SU-DHL-6 (cell line): ENCODE results near the gene TXNL4B.
"Not testable (repeated sequence)": the region's sequence is repeated elsewhere in the genome, so short reads cannot be mapped to it uniquely, and the experiment has no call there.

Experiments used
- H2AFZ ChIP-seq: fragments of 200-600 bp; sonication (generic); 2 replicates; pipeline ENCODE4 v1.6.1; 2014; ENCODE audit warnings: low read depth, mild to moderate bottlenecking, moderate library complexity, mixed read lengths, antibody characterized with exemption, low read length; ENCODE audit not compliant: severe bottlenecking
- H3F3A ChIP-seq: fragments of 200-600 bp; shearing (Covaris generic); 2 replicates; pipeline ENCODE4 v1.6.0; 2016; ENCODE audit warnings: antibody characterized with exemption, mild to moderate bottlenecking; ENCODE audit not compliant: insufficient read depth
- H3K27ac ChIP-seq: fragments of 200-600 bp; sonication (generic); 2 replicates; pipeline ENCODE4 v1.5.1; 2016; ENCODE audit warnings: low read depth, mild to moderate bottlenecking, low read length, moderate library complexity, mixed read lengths
- H3K27me3 ChIP-seq: fragments of 200-600 bp; sonication (generic), shearing (Covaris generic); 2 replicates; pipeline ENCODE4 v1.6.0; 2014; ENCODE audit warnings: mild to moderate bottlenecking, low read length
- H3K36me3 ChIP-seq: fragments of 200-600 bp; sonication (generic); 2 replicates; pipeline ENCODE4 v1.6.1; 2014; ENCODE audit warnings: mild to moderate bottlenecking, low read length, mixed read lengths
- H3K4me2 ChIP-seq: fragments of 300-600, 200-600 bp; shearing (Covaris generic), sonication (generic); 2 replicates; pipeline ENCODE4 v1.6.0; 2014; ENCODE audit warnings: low read length, low read depth, mild to moderate bottlenecking; ENCODE audit not compliant: poor library complexity, severe bottlenecking
- H3K4me3 ChIP-seq: fragments of 200-600 bp; sonication (generic); 2 replicates; pipeline ENCODE4 v1.5.1; 2014; ENCODE audit warnings: antibody characterized with exemption, low read length, mild to moderate bottlenecking, mixed read lengths; ENCODE audit not compliant: insufficient read depth, poor library complexity, severe bottlenecking
- H3K79me2 ChIP-seq: fragments of 200-600 bp; sonication (generic); 2 replicates; pipeline ENCODE4 v1.6.1; 2014; ENCODE audit warnings: mild to moderate bottlenecking, low read length, moderate library complexity; ENCODE audit not compliant: insufficient read depth
- H3K9ac ChIP-seq: fragments of 200-600 bp; sonication (generic); 2 replicates; pipeline ENCODE4 v1.7.0; 2014; ENCODE audit warnings: mild to moderate bottlenecking, low read length
- H3K9me2 ChIP-seq: fragments of 200-600 bp; sonication (generic); replicated peaks from 2 replicates; pipeline ENCODE4 v1.6.1; 2014; ENCODE audit warnings: low read length; ENCODE audit not compliant: insufficient read depth
- H3K9me3 ChIP-seq: fragments of 200-600 bp; sonication (generic); 2 replicates; pipeline ENCODE4 v1.6.1; 2014; ENCODE audit warnings: low read length, mixed read lengths; ENCODE audit not compliant: insufficient read depth
- H4K20me1 ChIP-seq: fragments of 200-600 bp; sonication (generic); 2 replicates; pipeline ENCODE4 v1.6.1; 2014; ENCODE audit warnings: low read depth, mild to moderate bottlenecking, antibody characterized with exemption, low read length, moderate library complexity, mixed read lengths
- EZH2phosphoT487 ChIP-seq: fragments of 200-600 bp; sonication (generic), shearing (Covaris generic); conservative IDR thresholded peaks from 2 replicates; pipeline ENCODE4 v1.6.1; 2018; ENCODE audit warnings: mild to moderate bottlenecking, antibody characterized with exemption, low read length, moderate library complexity, mixed read lengths
- TF ChIP-seq, protein P1 (sequence below): fragments of 200-600 bp; sonication (generic); IDR thresholded peaks from one replicate; pipeline ENCODE4 v1.5.1; 2017; ENCODE audit warnings: antibody characterized with exemption, mild to moderate bottlenecking, low read length, moderate library complexity; ENCODE audit not compliant: insufficient read depth, poor library complexity, severe bottlenecking

TXNL4B gene

DNA sequence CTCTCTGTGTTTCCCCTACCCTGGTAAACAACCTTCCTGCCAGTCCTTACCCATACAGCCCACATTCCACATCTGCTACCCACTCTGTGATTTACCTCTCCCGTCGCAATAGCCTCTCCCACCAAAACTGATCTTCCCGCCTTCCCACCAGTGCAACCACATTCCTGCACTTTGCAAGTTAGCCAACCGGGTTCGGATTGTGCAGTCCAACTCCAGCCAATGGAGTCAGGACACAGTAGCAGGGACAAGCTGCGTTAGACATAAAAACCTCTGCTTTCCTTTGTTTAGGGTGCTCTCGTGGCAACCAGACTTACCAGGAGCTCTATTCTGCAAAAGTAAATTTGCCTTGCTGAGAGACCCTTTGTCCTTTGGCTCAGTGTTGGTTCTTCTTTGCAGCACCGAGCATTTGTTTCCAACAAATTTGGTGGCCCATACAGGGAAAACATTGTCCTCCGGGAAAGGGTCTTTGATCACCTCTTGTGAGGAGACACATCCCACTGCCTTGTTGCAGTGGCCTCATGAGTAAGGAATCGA is 29.0 kb downstream of the TXNL4B start:
- Histone ChIP-seq H4K20me1 (no peaks in the 10 kb centered on the region), H3K9me3 (no peaks in the 10 kb centered on the region), H3K4me3 (no peak overlapping the region), H3F3A (no peaks in the 10 kb centered on the region), H2AFZ (no peak overlapping the region), H3K4me2 (no peak overlapping the region), H3K27ac (no peak overlapping the region), H3K79me2 (no peaks in the 10 kb centered on the region), H3K27me3 (no peaks in the 10 kb centered on the region), H3K36me3 (no peaks in the 10 kb centered on the region), H3K9ac (no peak overlapping the region), H3K9me2 (no peaks in the 10 kb centered on the region)
- TF ChIP-seq, protein P1, sequence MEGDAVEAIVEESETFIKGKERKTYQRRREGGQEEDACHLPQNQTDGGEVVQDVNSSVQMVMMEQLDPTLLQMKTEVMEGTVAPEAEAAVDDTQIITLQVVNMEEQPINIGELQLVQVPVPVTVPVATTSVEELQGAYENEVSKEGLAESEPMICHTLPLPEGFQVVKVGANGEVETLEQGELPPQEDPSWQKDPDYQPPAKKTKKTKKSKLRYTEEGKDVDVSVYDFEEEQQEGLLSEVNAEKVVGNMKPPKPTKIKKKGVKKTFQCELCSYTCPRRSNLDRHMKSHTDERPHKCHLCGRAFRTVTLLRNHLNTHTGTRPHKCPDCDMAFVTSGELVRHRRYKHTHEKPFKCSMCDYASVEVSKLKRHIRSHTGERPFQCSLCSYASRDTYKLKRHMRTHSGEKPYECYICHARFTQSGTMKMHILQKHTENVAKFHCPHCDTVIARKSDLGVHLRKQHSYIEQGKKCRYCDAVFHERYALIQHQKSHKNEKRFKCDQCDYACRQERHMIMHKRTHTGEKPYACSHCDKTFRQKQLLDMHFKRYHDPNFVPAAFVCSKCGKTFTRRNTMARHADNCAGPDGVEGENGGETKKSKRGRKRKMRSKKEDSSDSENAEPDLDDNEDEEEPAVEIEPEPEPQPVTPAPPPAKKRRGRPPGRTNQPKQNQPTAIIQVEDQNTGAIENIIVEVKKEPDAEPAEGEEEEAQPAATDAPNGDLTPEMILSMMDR: no peak
- no peak for TF ChIP-seq EZH2phosphoT487

DNA sequence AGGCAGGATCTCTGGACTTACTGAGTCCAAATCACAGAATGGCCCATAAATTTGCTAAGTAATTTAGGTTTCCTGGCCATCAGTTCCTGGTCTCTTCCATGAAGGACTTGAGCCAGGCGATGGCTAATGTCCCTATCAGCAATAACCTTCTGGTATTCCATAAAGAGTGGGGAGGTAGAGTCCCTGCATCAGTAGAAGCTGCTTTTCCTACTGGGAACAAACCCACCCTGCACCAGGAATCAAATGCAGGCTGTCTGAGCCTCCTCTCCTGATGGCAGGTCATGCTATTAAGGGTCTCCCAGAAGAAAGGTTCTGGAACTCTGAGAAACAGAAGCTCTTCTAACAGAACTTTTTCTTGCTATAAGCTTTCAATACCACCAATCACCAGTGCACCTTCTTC is 31.9 kb downstream of the TXNL4B start:
- Histone ChIP-seq H4K20me1 (no peaks in the 10 kb centered on the region), H3K36me3 (no peaks in the 10 kb centered on the region), H3K9me2 (no peaks in the 10 kb centered on the region), H3K9ac (no peak overlapping the region), H3K27ac (no peak overlapping the region), H3K4me2 (no peak overlapping the region), H3K9me3 (no peaks in the 10 kb centered on the region), H3F3A (no peaks in the 10 kb centered on the region), H3K4me3 (no peak overlapping the region), H3K27me3 (no peaks in the 10 kb centered on the region), H3K79me2 (no peaks in the 10 kb centered on the region), H2AFZ (no peak overlapping the region)
- TF ChIP-seq, protein P1: no peak
- no peak for TF ChIP-seq EZH2phosphoT487

DNA sequence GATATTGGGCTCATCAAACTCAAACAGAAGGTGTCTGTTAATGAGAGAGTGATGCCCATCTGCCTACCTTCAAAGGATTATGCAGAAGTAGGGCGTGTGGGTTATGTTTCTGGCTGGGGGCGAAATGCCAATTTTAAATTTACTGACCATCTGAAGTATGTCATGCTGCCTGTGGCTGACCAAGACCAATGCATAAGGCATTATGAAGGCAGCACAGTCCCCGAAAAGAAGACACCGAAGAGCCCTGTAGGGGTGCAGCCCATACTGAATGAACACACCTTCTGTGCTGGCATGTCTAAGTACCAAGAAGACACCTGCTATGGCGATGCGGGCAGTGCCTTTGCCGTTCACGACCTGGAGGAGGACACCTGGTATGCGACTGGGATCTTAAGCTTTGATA is 33.0 kb downstream of the TXNL4B start:
- no peaks in the 10 kb centered on the region for H3K79me2 ChIP-seq
- H4K20me1 ChIP-seq: no peaks in the 10 kb centered on the region
- H2AFZ ChIP-seq: no peak overlapping the region
- no peaks in the 10 kb centered on the region for H3F3A ChIP-seq
- H3K27me3 ChIP-seq: no peaks in the 10 kb centered on the region
- no peak for TF ChIP-seq EZH2phosphoT487
- TF ChIP-seq, protein P1: no peak
- H3K4me2 ChIP-seq: no peak overlapping the region
- H3K4me3 ChIP-seq: no peak overlapping the region
- H3K9ac ChIP-seq: no peak overlapping the region
- H3K9me2 ChIP-seq: no peaks in the 10 kb centered on the region
- H3K9me3 ChIP-seq: no peaks in the 10 kb centered on the region
- no peak overlapping the region for H3K27ac ChIP-seq
- H3K36me3 ChIP-seq: no peaks in the 10 kb centered on the region

DNA sequence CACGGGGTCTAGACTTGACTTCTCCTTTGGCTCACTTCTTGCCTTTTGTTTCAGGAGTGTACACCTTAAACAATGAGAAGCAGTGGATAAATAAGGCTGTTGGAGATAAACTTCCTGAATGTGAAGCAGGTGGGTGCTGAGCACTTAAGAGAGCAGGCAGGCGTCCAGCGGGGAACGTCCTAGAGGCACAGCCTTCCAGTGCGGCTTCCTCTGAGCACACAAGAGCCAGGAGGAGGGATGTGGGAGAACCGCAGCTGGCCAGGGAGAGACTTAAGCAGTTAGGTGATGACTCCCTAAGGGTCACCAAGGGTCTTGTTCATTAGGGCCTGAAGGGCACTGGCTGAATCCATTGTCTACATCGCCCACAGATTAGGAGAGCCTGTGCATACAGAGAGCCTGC is 34.4 kb downstream of the TXNL4B start:
- not testable (repeated sequence) for H3K4me2 ChIP-seq

DNA sequence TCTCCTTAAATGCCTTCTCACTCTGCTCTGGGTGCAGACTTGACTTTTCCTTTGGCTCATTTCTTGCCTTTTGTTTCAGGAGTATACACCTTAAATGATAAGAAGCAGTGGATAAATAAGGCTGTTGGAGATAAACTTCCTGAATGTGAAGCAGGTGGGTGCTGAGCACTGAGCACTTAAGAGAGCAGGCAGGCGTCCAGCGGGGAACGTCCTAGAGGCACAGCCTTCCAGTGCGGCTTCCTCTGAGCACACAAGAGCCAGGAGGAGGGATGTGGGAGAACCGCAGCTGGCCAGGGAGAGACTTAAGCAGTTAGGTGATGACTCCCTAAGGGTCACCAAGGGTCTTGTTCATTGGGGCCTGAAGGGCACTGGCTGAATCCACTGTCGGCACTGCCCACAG is 36.1 kb downstream of the TXNL4B start:
- not testable (repeated sequence) for H3K4me2 ChIP-seq, H3K4me3 ChIP-seq, H3F3A ChIP-seq, H4K20me1 ChIP-seq, H3K27ac ChIP-seq, H3K9me3 ChIP-seq, H3K9me2 ChIP-seq, H2AFZ ChIP-seq, H3K27me3 ChIP-seq, H3K79me2 ChIP-seq, H3K36me3 ChIP-seq, H3K9ac ChIP-seq

More for the DNA sequence above, 34.4 kb downstream of the TXNL4B start:
- not testable (repeated sequence) for H2AFZ ChIP-seq, H3K36me3 ChIP-seq, H3K27me3 ChIP-seq, H3K9me2 ChIP-seq, H3K27ac ChIP-seq, H3F3A ChIP-seq, H3K9me3 ChIP-seq, H3K79me2 ChIP-seq, H3K9ac ChIP-seq, H4K20me1 ChIP-seq, H3K4me3 ChIP-seq
